ENCODE results near the gene HERPUD1. TPM values are rescaled to one million over a fixed set of nuclear protein-coding genes. Genes with fewer than 3 reads are reported as not detected.

The HERPUD1 gene
- total and polyA plus RNA-seq, 2 of the 13 experiments (the other 11 are each of a cell fraction or from before 2014, with no cell fraction given), result 96.2 to 323 TPM

- FAIRE-seq, result no peak
- Histone ChIP-seq H2AFZ (ENCODE audit: low read length) (no peak overlapping the region), H3K9me3 (ENCODE audit: low read length) (no peaks in the 10 kb centered on the region), H3K9ac (ENCODE audit: insufficient read depth, low read depth, low read length) (no peak overlapping the region; the same call in 1 of the 2 replicates), H3K4me1 (ENCODE audit: insufficient read depth, low read length) (peaks cover 55% of the 10 kb centered on the region), H4K20me1 (ENCODE audit: insufficient read depth, low read length) (peaks cover 87% of the 10 kb centered on the region), H3K27ac (ENCODE audit: extremely low read length, insufficient read depth, low read length) (no peak overlapping the region), H3K36me3 (replicated peaks in 1 of 2; ENCODE audit: control insufficient read depth in 1 of 2, insufficient read depth in 2 of 2, low read length in 2 of 2) (peaks cover 34 to 73% of the 10 kb centered on the region in 2 experiments), H3K79me2 (ENCODE audit: insufficient read depth, low read length) (peaks cover 66% of the 10 kb centered on the region), H3K4me2 (ENCODE audit: low read depth, low read length) (peak overlapping the region; percentile 90), H3K27me3 (ENCODE audit: control insufficient read depth in 1 of 2, insufficient read depth in 2 of 2, low read length in 2 of 2) (no peaks in the 10 kb centered on the region; a peak in 1 of 5 replicates), H3K4me3 (replicated peaks in 1 of 3; ENCODE audit: insufficient read depth in 1 of 3, low read depth in 2 of 3, low read length in 3 of 3) (no peak overlapping the region)
- TF ChIP-seq ATF4 (CRISPR knock-in tag; IDR thresholded peaks at IDR 0.05), result peak in 1 of 2 experiments; percentile 96; a peak in 2 of 4 replicates
- no peak for TF ChIP-seq SOX6 (IDR thresholded peaks at IDR 0.05)
- peak; percentile 54; the same call in 1 of the 2 replicates for TF ChIP-seq SOX6 (CRISPR knock-in tag; IDR thresholded peaks at IDR 0.05)
- TF ChIP-seq POLR2G (IDR thresholded peaks at IDR 0.05; ENCODE audit: low read depth, low read length), result peak; percentile 42; the same call in 1 of the 2 replicates
- 0 out of 4 replicates have a peak, but pooled peaks of 1 of the 2 experiments have one; percentile 2 for TF ChIP-seq POLR2A (IDR thresholded peaks at IDR 0.05; ENCODE audit: insufficient read depth in 1 of 2, low read depth in 2 of 2, low read length in 2 of 2)
- TF ChIP-seq ZBTB39 (CRISPR knock-in tag; IDR thresholded peaks at IDR 0.05), result no peak
- peak; percentile 68 for TF ChIP-seq RBM22 (optimal IDR thresholded peaks at IDR 0.05; ENCODE audit: low read length)
- no peak for TF ChIP-seq GATAD1 (CRISPR knock-in tag; IDR thresholded peaks at IDR 0.05)
- TF ChIP-seq POLR2AphosphoS5 (IDR thresholded peaks at IDR 0.05; ENCODE audit: low read depth, low read length), result peak; percentile 16; the same call in 1 of the 2 replicates
- peak; percentile 55; the same call in 1 of the 2 replicates for TF ChIP-seq CEBPG (CRISPR knock-in tag; IDR thresholded peaks at IDR 0.05)
- peak; percentile 52; the same call in 1 of the 2 replicates for TF ChIP-seq SSRP1 (CRISPR knock-in tag; IDR thresholded peaks at IDR 0.05)
- no peak for TF ChIP-seq KMT2B (CRISPR knock-in tag; IDR thresholded peaks at IDR 0.05)
- BruUV-seq (replicated peaks), result no TSS peak
- POLR2A ChIA-PET, result interaction anchor here (1.2 to 4.3 kb wide), 6 partner anchors 9 to 329 kb away, joined by 3 to 17 read pairs (median 4); no protein-coding TSS in a partner anchor
- no peak for DNase-seq (ENCODE audit: low spot score)
- no peak for ATAC-seq
- in situ Hi-C loops (cut with HindIII; ENCODE audit: extremely low pct_ligation_motif_present, low pct_unique_long_range_greater_than_20kb), result no loop called here
- CTCF ChIA-PET (ENCODE audit: low intra/inter-chr PET ratio, low total read pairs), result no interaction called here
- intact Hi-C loops (cut with micrococcal nuclease; ENCODE audit: unreplicated experiment), result no loop called here
- WGBS (ENCODE audit: low lambda C conversion rate), result 82% methylated on average over 5 of the region's 5 CpGs
These were observed 4.5 kb downstream of the HERPUD1 start for GRCh38 chr16:56936491-56936890.
